H1 (cell line): ENCODE results near the gene RETREG1. TPM values are rescaled to one million over a fixed set of nuclear protein-coding genes. Genes with fewer than 3 reads are reported as not detected.

Experiments
- CHD7 ChIP-seq: fragments of 300-600 bp; sonication (generic); IDR thresholded peaks from 2 replicates; pipeline ENCODE4 v1.7.1; 2012; ENCODE audit warnings: low read length, moderate library complexity, mild to moderate bottlenecking, inconsistent platforms; ENCODE audit not compliant: insufficient replicate concordance
- EGR1 ChIP-seq: IDR thresholded peaks from 2 replicates; pipeline ENCODE4 v1.6.1; 2011; ENCODE audit warnings: low read depth, low read length, borderline replicate concordance
- GTF2F1 ChIP-seq: IDR thresholded peaks from 2 replicates; pipeline ENCODE4 v1.6.1; 2012; ENCODE audit warnings: low read depth, low read length, improper control_type of control experiment, borderline replicate concordance
- KDM1A ChIP-seq: fragments of 200-600, 300-600 bp; sonication (generic); IDR thresholded peaks from 2 replicates; pipeline ENCODE4 v1.7.1; 2016; ENCODE audit warnings: mild to moderate bottlenecking, low read length, borderline replicate concordance
- TAF7 ChIP-seq: optimal IDR thresholded peaks from 2 replicates; pipeline ENCODE3; 2011; ENCODE audit warnings: low read depth, mild to moderate bottlenecking, inconsistent platforms, low read length, moderate library complexity, borderline replicate concordance
- polyA plus RNA-seq, 7 experiments: library from polyadenylated mRNA; depleted of rRNA in 3 of 7; stranded (reverse) in 5 of 7; unstranded in 2 of 7; fragments of >200 nt in 5 of 7; fragments of 200-250 nt in 2 of 7; gene quantifications; 1 replicate in 5 of 7; 2 replicates in 1 of 7; 4 replicates in 1 of 7; pipeline versions ENCODE4 v1.2.1 to v1.2.3, GENCODE V29; 2011 to 2013; ENCODE audit warnings: missing spikeins in 2 of 7, mixed read lengths in 2 of 7
- total RNA-seq: library from RNA; stranded (reverse); fragmentation: NEBNext Ultra II Directional; extraction: Animal tissue kit (Norgen Biotek cat#: 25700); gene quantifications from 2 replicates; pipeline ENCODE4 v1.2.1, GENCODE V29; 2021

Gene RETREG1
- total and polyA plus RNA-seq, 2 of the 8 experiments (the other 6 are each of a cell fraction or from before 2014, with no cell fraction given), result 0.62 to 1.9 TPM

GRCh38 chr5:16510098-16510497 is 106.7 kb downstream of the RETREG1 start (continued):
- TF ChIP-seq CHD7 (no peak), EGR1 (no peak), GTF2F1 (no peak), KDM1A (no peak), TAF7 (no peak)
